ENCODE data around the gene MAJIN.

MAJIN gene

GRCh38 chr11:64892838-64893193 is 79.1 kb downstream of the MAJIN start:
- no peak for FAIRE-seq
- TF ChIP-seq POLR2A (IDR thresholded peaks at IDR 0.05; ENCODE audit: low read depth, low read length): no peak
- no peak for DNase-seq (ENCODE audit: insufficient read length, low spot score)

GRCh38 chr11:64892411-64892831 is 79.5 kb downstream of the MAJIN start:
- FAIRE-seq (no peak), DNase-seq (ENCODE audit: insufficient read length, low spot score) (no peak)
- no peak for TF ChIP-seq POLR2A (IDR thresholded peaks at IDR 0.05; ENCODE audit: low read depth, low read length)

- DNase-seq (ENCODE audit: insufficient read length, low spot score) (no peak), FAIRE-seq (no peak)
- no peak for TF ChIP-seq POLR2A (IDR thresholded peaks at IDR 0.05; ENCODE audit: low read depth, low read length)
Observed at GRCh38 chr11:64891880-64892279, 80.0 kb downstream of the MAJIN start.

- TF ChIP-seq POLR2A (IDR thresholded peaks at IDR 0.05; ENCODE audit: low read depth, low read length): no peak
- DNase-seq (ENCODE audit: insufficient read length, low spot score) (no peak), FAIRE-seq (no peak)
Observed at GRCh38 chr11:64891215-64891848, 80.6 kb downstream of the MAJIN start.

GRCh38 chr11:64890522-64890939 is 81.4 kb downstream of the MAJIN start:
- no peak for FAIRE-seq
- no peak for TF ChIP-seq POLR2A (IDR thresholded peaks at IDR 0.05; ENCODE audit: low read depth, low read length)
- DNase-seq (ENCODE audit: insufficient read length, low spot score): no peak

- FAIRE-seq: no peak
- TF ChIP-seq POLR2A (IDR thresholded peaks at IDR 0.05; ENCODE audit: low read depth, low read length): no peak
- DNase-seq (ENCODE audit: insufficient read length, low spot score): no peak
Observed at GRCh38 chr11:64888729-64889511, 83.0 kb downstream of the MAJIN start.

- no peak for TF ChIP-seq POLR2A (IDR thresholded peaks at IDR 0.05; ENCODE audit: low read depth, low read length)
- no peak for FAIRE-seq
Observed at GRCh38 chr11:64888406-64888728, 83.5 kb downstream of the MAJIN start.

More at GRCh38 chr11:64888406-64888728, 83.5 kb downstream of the MAJIN start:
- no peak for DNase-seq (ENCODE audit: insufficient read length, low spot score)
